GM10248 (cell line): ENCODE measurements around the gene PALLD.

ENCODE experiments used
- CTCF ChIA-PET: fragments of 300-600 bp; sonication (Branson Sonifier 250); formaldehyde crosslinking; extraction: SDS; loops from one replicate; lab custom pipeline; 2021; ENCODE audit warnings: antibody characterized with exemption; lab: Yijun Ruan, JAX
- POLR2A ChIA-PET: fragments of 350-650 bp; sonication (Branson Sonifier 250); formaldehyde crosslinking; extraction: SDS; loops from one replicate; lab custom pipeline; 2020; ENCODE audit warnings: antibody characterized with exemption; lab: Yijun Ruan, JAX
- DNase-seq: peaks from one replicate; pipeline ENCODE4 v3.0.0; 2012; ENCODE audit errors: extremely low spot score
- CTCF ChIP-seq: IDR thresholded peaks from 2 replicates; pipeline ENCODE4 v1.5.1; 2012; ENCODE audit warnings: mild to moderate bottlenecking, low read depth; ENCODE audit errors: extremely low read depth, missing control alignments, control extremely low read depth

The PALLD gene

DNA sequence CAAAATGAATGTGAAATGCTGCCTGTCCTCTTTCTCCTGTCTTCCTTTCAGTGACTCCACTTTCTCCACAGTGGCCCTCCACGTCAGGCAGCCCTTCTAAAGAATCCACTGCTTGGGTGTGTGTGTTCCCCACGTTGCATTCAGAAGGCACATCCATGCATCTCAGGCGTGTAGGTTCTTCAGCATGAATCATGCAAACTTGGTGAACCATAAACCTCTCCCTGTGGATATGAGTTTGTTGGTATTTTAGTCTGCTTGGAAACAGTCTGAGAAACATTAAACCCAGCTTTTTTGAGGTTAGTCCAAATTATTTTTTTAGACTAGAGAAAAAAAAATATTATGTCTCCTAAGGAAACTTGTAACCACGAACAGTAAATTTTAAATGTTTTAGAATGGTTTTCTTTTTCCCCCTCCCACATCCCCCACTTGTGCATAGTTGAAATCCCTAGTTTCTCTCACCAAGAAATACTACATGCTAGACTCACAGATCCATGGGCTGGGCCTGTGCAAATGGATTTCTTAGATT is 261.6 kb downstream of the PALLD start:
- CTCF ChIA-PET, result no interaction called here
- POLR2A ChIA-PET, result no interaction called here
- DNase-seq, result no peak
- TF ChIP-seq CTCF, result no peak

- TF ChIP-seq CTCF, result no peak
- ChIA-PET CTCF (no interaction called here), POLR2A (no interaction called here)
- no peak for DNase-seq
These were observed 262.5 kb downstream of the PALLD start for GRCh38 chr4:168759321-168759720.

- ChIA-PET CTCF (no interaction called here), POLR2A (no interaction called here)
- no peak for DNase-seq
- TF ChIP-seq CTCF, result no peak
These were observed 263.2 kb downstream of the PALLD start for GRCh38 chr4:168759959-168760527.

GRCh38 chr4:168761066-168761465 is 264.2 kb downstream of the PALLD start:
- no peak for TF ChIP-seq CTCF
- POLR2A ChIA-PET, result no interaction called here
- no peak for DNase-seq
- CTCF ChIA-PET, result no interaction called here

- POLR2A ChIA-PET, result no interaction called here
- CTCF ChIA-PET, result interaction anchor here (1.2 kb wide), 1 partner anchor 13 kb away, joined by 3 read pairs; no protein-coding TSS in a partner anchor
- DNase-seq, result no peak
- no peak for TF ChIP-seq CTCF
These were observed 268.5 kb downstream of the PALLD start for GRCh38 chr4:168765322-168765721.

GRCh38 chr4:168765726-168766125 is 268.9 kb downstream of the PALLD start:
- TF ChIP-seq CTCF, result no peak
- CTCF ChIA-PET, result interaction anchor here (1.2 kb wide), 1 partner anchor 13 kb away, joined by 3 read pairs; no protein-coding TSS in a partner anchor
- DNase-seq, result no peak
- POLR2A ChIA-PET, result no interaction called here
